Lower leg skin (tissue), 4 donors: ENCODE data around the gene IGSF11. TPM values are rescaled to one million over a fixed set of nuclear protein-coding genes. Genes with fewer than 3 reads are reported as not detected.

ENCODE experiments used
- DNase-seq, 2 donors: peaks; one replicate each; pipeline ENCODE4 v3.0.0-alpha.2; 2019; ENCODE audit warnings: low spot score in 2 of 2
- H3K4me3 ChIP-seq: fragments of 200-600 bp; sonication (generic); 2 replicates; pipeline ENCODE4 v1.5.1; 2017; ENCODE audit warnings: mild to moderate bottlenecking, low read depth; ENCODE audit not compliant: poor library complexity, severe bottlenecking
- POLR2A ChIP-seq, 2 donors: fragments of 450-650 bp; IDR thresholded peaks; one replicate each; pipeline ENCODE4 v1.6.1; 2016 to 2017; ENCODE audit warnings: antibody characterized with exemption in 2 of 2, mild to moderate bottlenecking in 1 of 2, moderate library complexity in 1 of 2
- WGBS, 2 donors: methylation state at CpG; one replicate each; pipeline ENCODE4 v1.1.5; 2018; 5-methylcytosine and 5-hydroxymethylcytosine counted together
- intact Hi-C: fragments of 100-400 bp; cut with DNase I; formaldehyde crosslinking; loops from one replicate; pipeline ENCODE4 v1.15.0; 2023; ENCODE audit warnings: low total_unique reads
- total RNA-seq, 4 donors: library from RNA; depleted of rRNA; stranded (reverse); fragments of >200 nt; gene quantifications; one replicate each; pipeline ENCODE4 v1.1.0, GENCODE V29; 2016
- TF ChIP-seq, protein P1 (sequence below), 3 donors: fragments of 450-650 bp; IDR thresholded peaks; one replicate each; pipeline ENCODE4 v1.5.1; 2016; ENCODE audit warnings: antibody characterized with exemption in 3 of 3, mild to moderate bottlenecking in 3 of 3, moderate library complexity in 2 of 3

The IGSF11 gene
- total RNA-seq, 4 donors from 2014 or later, result 1.1 to 3.1 (median 1.8) TPM

DNA sequence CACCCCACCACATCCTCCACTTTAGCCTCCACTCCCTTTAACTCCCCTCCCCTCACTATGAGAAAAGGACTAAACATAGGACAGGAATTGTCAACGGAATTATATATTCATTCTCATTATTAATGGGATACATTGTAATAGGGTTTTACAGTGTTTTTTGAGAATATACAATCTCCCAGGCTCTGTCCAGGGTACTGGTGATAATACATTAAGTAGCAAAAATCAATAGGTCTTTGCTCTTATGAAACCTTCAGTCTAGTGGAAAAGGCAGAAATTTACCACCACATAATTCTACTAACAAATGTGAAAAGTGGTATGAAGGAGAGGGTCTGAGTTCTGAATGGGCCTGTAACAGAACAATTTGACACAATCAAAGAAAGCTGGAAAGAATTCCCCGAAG lies 28.2 kb upstream of the IGSF11 start:
- intact Hi-C loops, result no loop called here
- H3K4me3 ChIP-seq, result no peak overlapping the region
- TF ChIP-seq, protein P1, sequence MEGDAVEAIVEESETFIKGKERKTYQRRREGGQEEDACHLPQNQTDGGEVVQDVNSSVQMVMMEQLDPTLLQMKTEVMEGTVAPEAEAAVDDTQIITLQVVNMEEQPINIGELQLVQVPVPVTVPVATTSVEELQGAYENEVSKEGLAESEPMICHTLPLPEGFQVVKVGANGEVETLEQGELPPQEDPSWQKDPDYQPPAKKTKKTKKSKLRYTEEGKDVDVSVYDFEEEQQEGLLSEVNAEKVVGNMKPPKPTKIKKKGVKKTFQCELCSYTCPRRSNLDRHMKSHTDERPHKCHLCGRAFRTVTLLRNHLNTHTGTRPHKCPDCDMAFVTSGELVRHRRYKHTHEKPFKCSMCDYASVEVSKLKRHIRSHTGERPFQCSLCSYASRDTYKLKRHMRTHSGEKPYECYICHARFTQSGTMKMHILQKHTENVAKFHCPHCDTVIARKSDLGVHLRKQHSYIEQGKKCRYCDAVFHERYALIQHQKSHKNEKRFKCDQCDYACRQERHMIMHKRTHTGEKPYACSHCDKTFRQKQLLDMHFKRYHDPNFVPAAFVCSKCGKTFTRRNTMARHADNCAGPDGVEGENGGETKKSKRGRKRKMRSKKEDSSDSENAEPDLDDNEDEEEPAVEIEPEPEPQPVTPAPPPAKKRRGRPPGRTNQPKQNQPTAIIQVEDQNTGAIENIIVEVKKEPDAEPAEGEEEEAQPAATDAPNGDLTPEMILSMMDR (IDR thresholded peaks at IDR 0.05), result no peak
- no peak for TF ChIP-seq POLR2A (IDR thresholded peaks at IDR 0.05)
- 76 to 78% methylated on average over 2 of the region's 2 CpGs for WGBS, 2 donors
- no peak for DNase-seq

- WGBS, 2 donors, result 73 to 76% methylated on average over 2 of the region's 2 CpGs
- DNase-seq, result no peak
- no peak overlapping the region for H3K4me3 ChIP-seq
- intact Hi-C loops, result no loop called here
- TF ChIP-seq POLR2A (IDR thresholded peaks at IDR 0.05), result no peak
These were observed 9.9 kb upstream of the IGSF11 start for GRCh38 chr3:119044593-119044992.

DNA sequence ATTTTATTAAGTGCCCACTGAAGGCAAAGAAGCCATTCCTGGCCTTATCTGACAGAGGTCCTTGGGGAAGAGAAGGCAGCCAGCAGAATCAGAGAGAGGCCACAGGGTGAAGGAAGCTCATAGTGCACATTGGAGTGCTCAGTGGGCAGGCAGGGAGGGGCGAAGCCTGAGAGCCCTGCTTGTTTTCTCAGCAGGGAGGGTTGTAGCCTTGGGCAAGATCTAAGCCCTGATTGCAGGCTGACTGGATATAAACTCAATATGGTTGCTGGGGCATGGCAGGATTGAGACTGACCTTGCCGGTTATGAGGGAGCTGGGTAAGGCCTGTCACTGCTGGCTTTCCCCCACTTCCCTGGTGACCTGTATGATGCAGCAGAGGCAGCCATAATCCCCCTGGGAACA lies 7.5 kb upstream of the IGSF11 start:
- WGBS, 2 donors, result 64 to 83% methylated on average over 2 of the region's 2 CpGs
- no peak overlapping the region for H3K4me3 ChIP-seq
- DNase-seq, result no peak
- no peak for TF ChIP-seq POLR2A (IDR thresholded peaks at IDR 0.05)
- TF ChIP-seq, protein P1 (IDR thresholded peaks at IDR 0.05), result no peak
- intact Hi-C loops, result no loop called here

GRCh38 chr3:119035014-119035346 lies 334 bp upstream of the IGSF11 start:
- H3K4me3 ChIP-seq, result peak overlapping the region; percentile 23
- WGBS, 2 donors, result 2 to 7% methylated on average over 11 to 18 of the region's 18 CpGs
- intact Hi-C loops, result no loop called here
- DNase-seq, result no peak
- TF ChIP-seq, protein P1 (IDR thresholded peaks at IDR 0.05), result no peak
- no peak for TF ChIP-seq POLR2A (IDR thresholded peaks at IDR 0.05)

GRCh38 chr3:119033393-119034255 lies 1.0 kb downstream of the IGSF11 start:
- DNase-seq, result no peak
- intact Hi-C loops, result no loop called here
- TF ChIP-seq, protein P1 (IDR thresholded peaks at IDR 0.05), result no peak
- H3K4me3 ChIP-seq, result peak overlapping the region; percentile 23
- 55 to 57% methylated on average over 14 of the region's 14 CpGs for WGBS, 2 donors

DNA sequence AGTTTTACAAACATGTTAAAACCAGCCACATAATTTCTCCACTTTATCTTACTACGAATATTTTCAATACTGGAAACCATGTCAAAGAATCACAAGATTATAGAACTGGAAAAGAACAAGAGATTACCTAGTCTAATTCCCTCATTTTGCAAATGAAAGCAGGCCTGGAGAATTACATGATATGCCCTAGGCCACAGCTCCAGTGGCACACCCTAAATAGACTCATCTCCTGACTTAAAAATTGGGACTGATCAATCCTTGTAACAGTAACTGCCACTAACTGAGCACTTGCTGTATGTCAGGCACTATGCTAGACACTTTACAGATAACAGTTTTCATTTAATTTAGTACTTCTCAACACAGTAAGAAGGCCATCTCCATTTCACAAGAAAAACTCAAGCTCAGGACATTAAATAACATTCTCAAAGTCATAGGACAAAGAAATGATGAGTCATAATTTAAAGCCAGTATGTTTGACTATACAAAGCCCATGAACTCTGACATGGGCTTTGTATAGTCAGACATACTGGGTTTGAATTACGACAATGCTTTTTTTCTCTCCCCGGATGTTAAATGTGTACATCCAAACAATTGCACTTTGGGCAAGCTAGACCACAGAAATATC lies 9.4 kb downstream of the IGSF11 start:
- intact Hi-C loops, result no loop called here
- no peak for TF ChIP-seq POLR2A (IDR thresholded peaks at IDR 0.05)
- TF ChIP-seq, protein P1 (IDR thresholded peaks at IDR 0.05), result no peak
- H3K4me3 ChIP-seq, result no peak overlapping the region
- WGBS, 2 donors, result 52 to 79% methylated on average over 3 of the region's 3 CpGs
- no peak for DNase-seq
